ENCODE data around the gene KHK. TPM values are rescaled to one million over a fixed set of nuclear protein-coding genes. Genes with fewer than 3 reads are reported as not detected.

KHK gene
- polyA plus RNA-seq, 2 of the 4 experiments (the other 2 are of a cell fraction) = 4.2 to 7.6 TPM

GRCh38 chr2:27058210-27058609 lies 28.4 kb upstream of the KHK start:
- no peak for DNase-seq (ENCODE audit: low read depth in 1 of 2, low spot score in 1 of 2)
- Histone ChIP-seq H3K4me1 (no peaks in the 10 kb centered on the region), H3K27ac (no peak overlapping the region), H3K4me2 (no peak overlapping the region), H3K9me3 (no peaks in the 10 kb centered on the region), H3K4me3 (no peak overlapping the region)
- TF ChIP-seq EHF (CRISPR knock-in tag; IDR thresholded peaks at IDR 0.05) (no peak), JUNB (IDR thresholded peaks at IDR 0.05) (no peak), EHMT2 (IDR thresholded peaks at IDR 0.05; ENCODE audit: low read depth) (no peak), HOXA7 (CRISPR knock-in tag; IDR thresholded peaks at IDR 0.05) (no peak), ZNF302 (CRISPR knock-in tag; IDR thresholded peaks at IDR 0.05) (no peak), ESRRA (IDR thresholded peaks at IDR 0.05; ENCODE audit: borderline replicate concordance, low read length) (no peak), GATA3 (IDR thresholded peaks at IDR 0.05; ENCODE audit: borderline replicate concordance) (no peak), FOXS1 (CRISPR knock-in tag; IDR thresholded peaks at IDR 0.05) (no peak), BHLHE40 (IDR thresholded peaks at IDR 0.05; ENCODE audit: low read depth, low read length) (no peak)
- TF ChIP-seq, protein P1, sequence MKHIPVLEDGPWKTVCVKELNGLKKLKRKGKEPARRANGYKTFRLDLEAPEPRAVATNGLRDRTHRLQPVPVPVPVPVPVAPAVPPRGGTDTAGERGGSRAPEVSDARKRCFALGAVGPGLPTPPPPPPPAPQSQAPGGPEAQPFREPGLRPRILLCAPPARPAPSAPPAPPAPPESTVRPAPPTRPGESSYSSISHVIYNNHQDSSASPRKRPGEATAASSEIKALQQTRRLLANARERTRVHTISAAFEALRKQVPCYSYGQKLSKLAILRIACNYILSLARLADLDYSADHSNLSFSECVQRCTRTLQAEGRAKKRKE (CRISPR knock-in tag; IDR thresholded peaks at IDR 0.05; ENCODE audit: low read depth) = no peak
- 89% methylated on average over 10 of the region's 10 CpGs for WGBS (ENCODE audit: missing lambda C conversion rate)
- no peak for FAIRE-seq
- ChIA-PET POLR2A (interaction anchor here (5.5 kb wide), 1 partner anchor 13 kb away, joined by 35 read pairs; the partner anchor contains the start of gene OST4), CTCF (interaction anchor here (0.7 to 18.7 kb wide), 5 partner anchors 11 to 453 kb away, joined by 3 to 253 read pairs (median 6); partner anchors contain the start of genes EMILIN1, KHK and OST4)
- ATAC-seq = no peak

DNA sequence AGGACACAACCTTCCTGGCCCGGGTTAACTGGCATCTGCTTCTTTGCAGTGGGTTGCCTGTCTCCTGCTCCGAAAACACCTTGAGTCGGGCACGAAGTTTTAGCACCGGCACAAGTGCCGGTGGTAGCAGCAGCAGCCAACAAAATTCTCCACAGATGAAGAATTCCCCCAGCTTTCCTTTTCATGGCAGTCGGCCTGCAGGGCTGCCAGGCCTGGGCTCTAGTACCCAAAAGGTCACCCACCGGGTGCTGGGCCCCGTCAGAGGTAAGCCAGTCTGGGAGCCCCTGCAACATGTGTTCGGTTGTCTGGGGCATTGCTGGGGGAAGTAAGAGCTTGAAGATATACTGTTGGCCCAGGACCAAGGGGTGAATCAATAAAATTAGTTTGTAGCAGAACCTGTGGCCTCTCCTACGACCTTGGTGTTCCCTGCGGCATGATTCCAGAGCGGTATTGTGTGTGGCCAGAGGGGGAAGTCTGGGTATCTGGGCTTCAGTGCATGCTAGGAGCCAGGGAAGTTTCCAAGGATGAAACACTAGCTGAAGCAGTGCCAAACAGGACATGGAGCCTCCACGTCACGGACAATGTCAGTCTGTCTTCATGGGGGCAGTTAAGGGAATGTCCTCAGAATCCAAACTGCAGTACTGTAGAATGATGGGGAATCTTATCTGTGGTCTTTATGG lies 27.3 kb upstream of the KHK start:
- TF ChIP-seq CHD4 (IDR thresholded peaks at IDR 0.05; ENCODE audit: borderline replicate concordance) (no peak), CHD2 (IDR thresholded peaks at IDR 0.05; ENCODE audit: low read length, partially characterized antibody) (no peak), HMGXB4 (CRISPR knock-in tag; IDR thresholded peaks at IDR 0.05; ENCODE audit: borderline replicate concordance) (no peak), GATA3 (IDR thresholded peaks at IDR 0.05; ENCODE audit: borderline replicate concordance) (no peak), POLR2A (IDR thresholded peaks at IDR 0.05; ENCODE audit: low read length) (no peak), TFCP2L1 (CRISPR knock-in tag; IDR thresholded peaks at IDR 0.05) (no peak), CEBPB (IDR thresholded peaks at IDR 0.05) (no peak), EP300 (IDR thresholded peaks at IDR 0.05) (no peak), CBX2 (IDR thresholded peaks at IDR 0.05; ENCODE audit: borderline replicate concordance, low read depth) (no peak), EHMT2 (IDR thresholded peaks at IDR 0.05; ENCODE audit: low read depth) (no peak), RCOR1 (IDR thresholded peaks at IDR 0.05; ENCODE audit: low read depth, low read length) (no peak), RARB (CRISPR knock-in tag; IDR thresholded peaks at IDR 0.05) (no peak), MYC (IDR thresholded peaks at IDR 0.05; ENCODE audit: borderline replicate concordance, low read length) (no peak), JUNB (IDR thresholded peaks at IDR 0.05) (no peak)
- TF ChIP-seq, protein P2, sequence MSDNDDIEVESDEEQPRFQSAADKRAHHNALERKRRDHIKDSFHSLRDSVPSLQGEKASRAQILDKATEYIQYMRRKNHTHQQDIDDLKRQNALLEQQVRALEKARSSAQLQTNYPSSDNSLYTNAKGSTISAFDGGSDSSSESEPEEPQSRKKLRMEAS (IDR thresholded peaks at IDR 0.05) = no peak
- ATAC-seq (no peak), FAIRE-seq (no peak), DNase-seq (ENCODE audit: low read depth in 1 of 2, low spot score in 1 of 2) (no peak)
- Histone ChIP-seq H3K9me3 (no peaks in the 10 kb centered on the region), H3K4me1 (peaks cover 5% of the 10 kb centered on the region; the same call in 1 of the 3 replicates), H3K4me2 (no peak overlapping the region), H3K4me3 (no peak overlapping the region), H3K27ac (no peak overlapping the region)
- 89% methylated on average over 15 of the region's 15 CpGs for WGBS (ENCODE audit: missing lambda C conversion rate)
- CTCF ChIA-PET = interaction anchor here (0.6 to 18.7 kb wide), 10 partner anchors 8 to 213 kb away, joined by 3 to 253 read pairs (median 4); partner anchors contain the start of genes AGBL5, EMILIN1, KHK and OST4
- POLR2A ChIA-PET = interaction anchor here (4.7 to 5.5 kb wide), 2 partner anchors 8 to 12 kb away, joined by 35 to 37 read pairs; partner anchors contain the start of genes AGBL5 and OST4

All from A549 (cell line).